Activated T-helper 1 cell treated with anti-CD3 and anti-CD28 coated beads, Interleukin-12 subunit alpha, Interleukin-12 subunit beta, Interleukin-2, Interleukin-4 antibody, amounts not matched to agents 30 ng/mL and 10 ng/mL and 1 ng/mL, durations not matched to agents 14 hours and 24 hours and 36 hours (primary cell): ENCODE measurements around the gene PLCB1. TPM values are rescaled to one million over a fixed set of nuclear protein-coding genes. Genes with fewer than 3 reads are reported as not detected.

ENCODE experiments used
- DNase-seq: peaks from one replicate; pipeline ENCODE4 v3.0.0; 2021; ENCODE audit warnings: low spot score
- H3K27ac Mint-ChIP-seq: one replicate; pipeline ENCODE4 v1.8.0; 2021; ENCODE audit warnings: mild to moderate bottlenecking, mixed read lengths
- H3K27me3 Mint-ChIP-seq: one replicate; pipeline ENCODE4 v1.8.0; 2022; ENCODE audit warnings: mild to moderate bottlenecking, moderate library complexity, mixed read lengths; ENCODE audit not compliant: insufficient read depth
- H3K36me3 Mint-ChIP-seq: one replicate; pipeline ENCODE4 v1.8.0; 2021; ENCODE audit warnings: low read depth, mixed read lengths
- H3K4me1 Mint-ChIP-seq: one replicate; pipeline ENCODE4 v1.8.0; 2021; ENCODE audit warnings: low read depth, mixed read lengths
- H3K4me3 Mint-ChIP-seq: one replicate; pipeline ENCODE4 v1.8.0; 2021; ENCODE audit warnings: mild to moderate bottlenecking, moderate library complexity, mixed read lengths
- H3K9me3 Mint-ChIP-seq: one replicate; pipeline ENCODE4 v1.8.0; 2021; ENCODE audit warnings: mixed read lengths
- intact Hi-C: fragments of 100-400 bp; cut with micrococcal nuclease; formaldehyde crosslinking; loops from one replicate; pipeline ENCODE4 v1.15.1; 2024
- total RNA-seq: library from RNA; stranded (reverse); gene quantifications from 2 replicates; pipeline ENCODE4 v1.2.3, GENCODE V29; 2022

Gene PLCB1
- total RNA-seq, 1 donor from 2014 or later, result 3.2 TPM

GRCh38 chr20:8777911-8778310 lies 645.8 kb downstream of the PLCB1 start:
- intact Hi-C loops, result no loop called here
- H3K27me3 Mint-ChIP-seq, result no peaks in the 10 kb centered on the region
- H3K36me3 Mint-ChIP-seq, result no peaks in the 10 kb centered on the region
- DNase-seq, result no peak
- no peak overlapping the region for H3K27ac Mint-ChIP-seq
- no peaks in the 10 kb centered on the region for H3K9me3 Mint-ChIP-seq
- H3K4me1 Mint-ChIP-seq, result no peaks in the 10 kb centered on the region
- H3K4me3 Mint-ChIP-seq, result no peak overlapping the region

- no peaks in the 10 kb centered on the region for H3K36me3 Mint-ChIP-seq
- intact Hi-C loops, result no loop called here
Measured at GRCh38 chr20:8778387-8778786, 646.3 kb downstream of the PLCB1 start.

GRCh38 chr20:8780915-8781314 lies 648.8 kb downstream of the PLCB1 start:
- H3K4me3 Mint-ChIP-seq, result no peak overlapping the region
- intact Hi-C loops, result no loop called here
- no peak for DNase-seq
- H3K27ac Mint-ChIP-seq, result no peak overlapping the region
- H3K27me3 Mint-ChIP-seq, result no peaks in the 10 kb centered on the region
- no peaks in the 10 kb centered on the region for H3K4me1 Mint-ChIP-seq
- no peaks in the 10 kb centered on the region for H3K36me3 Mint-ChIP-seq
- H3K9me3 Mint-ChIP-seq, result no peaks in the 10 kb centered on the region

More at GRCh38 chr20:8778387-8778786, 646.3 kb downstream of the PLCB1 start:
- no peak for DNase-seq
- Mint-ChIP-seq H3K4me1 (no peaks in the 10 kb centered on the region), H3K27me3 (no peaks in the 10 kb centered on the region), H3K4me3 (no peak overlapping the region), H3K9me3 (no peaks in the 10 kb centered on the region), H3K27ac (no peak overlapping the region)

- Mint-ChIP-seq H3K36me3 (no peaks in the 10 kb centered on the region), H3K27me3 (no peaks in the 10 kb centered on the region), H3K4me1 (no peaks in the 10 kb centered on the region), H3K9me3 (no peaks in the 10 kb centered on the region), H3K4me3 (no peak overlapping the region), H3K27ac (no peak overlapping the region)
- DNase-seq, result no peak
- intact Hi-C loops, result no loop called here
Measured at GRCh38 chr20:8782804-8783203, 650.7 kb downstream of the PLCB1 start.

GRCh38 chr20:8783734-8784133 lies 651.7 kb downstream of the PLCB1 start:
- intact Hi-C loops, result no loop called here
- peaks cover 2% of the 10 kb centered on the region for H3K27me3 Mint-ChIP-seq
- no peaks in the 10 kb centered on the region for H3K4me1 Mint-ChIP-seq
- H3K4me3 Mint-ChIP-seq, result no peak overlapping the region
- no peaks in the 10 kb centered on the region for H3K36me3 Mint-ChIP-seq
- DNase-seq, result no peak
- H3K27ac Mint-ChIP-seq, result no peak overlapping the region
- H3K9me3 Mint-ChIP-seq, result no peaks in the 10 kb centered on the region

GRCh38 chr20:8786383-8786782 lies 654.3 kb downstream of the PLCB1 start:
- Mint-ChIP-seq H3K27me3 (peaks cover 2% of the 10 kb centered on the region), H3K27ac (no peak overlapping the region), H3K4me1 (no peaks in the 10 kb centered on the region), H3K4me3 (no peak overlapping the region), H3K36me3 (no peaks in the 10 kb centered on the region), H3K9me3 (no peaks in the 10 kb centered on the region)
- intact Hi-C loops, result no loop called here
- DNase-seq, result no peak

- Mint-ChIP-seq H3K4me1 (no peaks in the 10 kb centered on the region), H3K27me3 (peaks cover 2% of the 10 kb centered on the region), H3K4me3 (no peak overlapping the region), H3K36me3 (no peaks in the 10 kb centered on the region), H3K9me3 (no peaks in the 10 kb centered on the region), H3K27ac (no peak overlapping the region)
- DNase-seq, result no peak
- intact Hi-C loops, result no loop called here
Measured at GRCh38 chr20:8787090-8787489, 655.0 kb downstream of the PLCB1 start.

GRCh38 chr20:8788275-8788674 lies 656.2 kb downstream of the PLCB1 start:
- Mint-ChIP-seq H3K27me3 (peaks cover 2% of the 10 kb centered on the region), H3K36me3 (no peaks in the 10 kb centered on the region)
- intact Hi-C loops, result no loop called here

GRCh38 chr20:8788831-8789230 lies 656.8 kb downstream of the PLCB1 start:
- DNase-seq, result no peak
- Mint-ChIP-seq H3K4me1 (no peaks in the 10 kb centered on the region), H3K36me3 (no peaks in the 10 kb centered on the region), H3K27me3 (peaks cover 2% of the 10 kb centered on the region), H3K27ac (no peak overlapping the region), H3K4me3 (no peak overlapping the region), H3K9me3 (no peaks in the 10 kb centered on the region)
- intact Hi-C loops, result no loop called here

More at GRCh38 chr20:8788275-8788674, 656.2 kb downstream of the PLCB1 start:
- Mint-ChIP-seq H3K4me1 (no peaks in the 10 kb centered on the region), H3K9me3 (no peaks in the 10 kb centered on the region), H3K4me3 (no peak overlapping the region), H3K27ac (no peak overlapping the region)
- no peak for DNase-seq

GRCh38 chr20:8790442-8791074 lies 658.5 kb downstream of the PLCB1 start:
- H3K27ac Mint-ChIP-seq, result no peak overlapping the region
- DNase-seq, result no peak
- H3K27me3 Mint-ChIP-seq, result peaks cover 2% of the 10 kb centered on the region
- no peaks in the 10 kb centered on the region for H3K9me3 Mint-ChIP-seq
- no peak overlapping the region for H3K4me3 Mint-ChIP-seq
- no peaks in the 10 kb centered on the region for H3K4me1 Mint-ChIP-seq
- H3K36me3 Mint-ChIP-seq, result no peaks in the 10 kb centered on the region
- intact Hi-C loops, result no loop called here

GRCh38 chr20:8795404-8795803 lies 663.3 kb downstream of the PLCB1 start:
- DNase-seq, result no peak
- Mint-ChIP-seq H3K27me3 (no peaks in the 10 kb centered on the region), H3K9me3 (no peaks in the 10 kb centered on the region), H3K4me3 (no peak overlapping the region), H3K36me3 (no peaks in the 10 kb centered on the region), H3K4me1 (no peaks in the 10 kb centered on the region), H3K27ac (no peak overlapping the region)
- intact Hi-C loops, result no loop called here

- DNase-seq, result no peak
- Mint-ChIP-seq H3K4me1 (no peaks in the 10 kb centered on the region), H3K27me3 (no peaks in the 10 kb centered on the region), H3K4me3 (no peak overlapping the region), H3K27ac (no peak overlapping the region), H3K9me3 (no peaks in the 10 kb centered on the region), H3K36me3 (no peaks in the 10 kb centered on the region)
- intact Hi-C loops, result no loop called here
Measured at GRCh38 chr20:8796088-8796660, 664.1 kb downstream of the PLCB1 start.

GRCh38 chr20:8798505-8798904 lies 666.4 kb downstream of the PLCB1 start:
- Mint-ChIP-seq H3K9me3 (no peaks in the 10 kb centered on the region), H3K4me1 (no peaks in the 10 kb centered on the region), H3K27me3 (no peaks in the 10 kb centered on the region), H3K36me3 (no peaks in the 10 kb centered on the region), H3K27ac (no peak overlapping the region), H3K4me3 (no peak overlapping the region)
- intact Hi-C loops, result no loop called here
- no peak for DNase-seq

- Mint-ChIP-seq H3K36me3 (no peaks in the 10 kb centered on the region), H3K4me1 (no peaks in the 10 kb centered on the region), H3K27ac (no peak overlapping the region), H3K4me3 (no peak overlapping the region), H3K27me3 (no peaks in the 10 kb centered on the region), H3K9me3 (no peaks in the 10 kb centered on the region)
- intact Hi-C loops, result no loop called here
- DNase-seq, result no peak
Measured at GRCh38 chr20:8800089-8800488, 668.0 kb downstream of the PLCB1 start.
